GM21447 (cell line): ENCODE results near the gene TMPRSS4.
"Not testable (repeated sequence)": the region's sequence is repeated elsewhere in the genome, so short reads cannot be mapped to it uniquely, and the experiment has no call there.

ENCODE experiments used
- ATAC-seq: cut with Tn5 transposase; IDR thresholded peaks from one replicate; pipeline ENCODE4 v1.9.1; 2021; ENCODE audit not compliant: unreplicated experiment

The TMPRSS4 gene

DNA sequence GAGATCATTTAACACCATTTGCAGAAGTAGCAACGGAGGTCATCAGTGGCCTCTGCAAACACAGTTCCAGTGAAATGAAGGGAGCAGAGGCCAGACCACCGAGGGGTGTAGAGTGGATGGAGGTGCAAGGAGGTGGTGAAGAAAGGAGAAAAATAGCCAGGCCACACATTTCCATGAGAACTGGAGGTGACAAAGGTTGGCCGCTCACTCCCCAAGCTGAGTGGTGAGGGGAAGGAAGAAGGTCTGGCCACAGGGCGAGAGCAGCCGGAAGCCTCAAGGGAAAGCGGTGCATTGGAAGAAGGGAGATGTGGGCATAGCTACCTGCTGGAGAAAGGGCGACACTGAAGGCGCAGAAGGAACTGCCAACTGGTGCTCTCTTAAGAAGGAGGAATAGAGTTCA is 20.1 kb upstream of the TMPRSS4 start:
- no peak for ATAC-seq

DNA sequence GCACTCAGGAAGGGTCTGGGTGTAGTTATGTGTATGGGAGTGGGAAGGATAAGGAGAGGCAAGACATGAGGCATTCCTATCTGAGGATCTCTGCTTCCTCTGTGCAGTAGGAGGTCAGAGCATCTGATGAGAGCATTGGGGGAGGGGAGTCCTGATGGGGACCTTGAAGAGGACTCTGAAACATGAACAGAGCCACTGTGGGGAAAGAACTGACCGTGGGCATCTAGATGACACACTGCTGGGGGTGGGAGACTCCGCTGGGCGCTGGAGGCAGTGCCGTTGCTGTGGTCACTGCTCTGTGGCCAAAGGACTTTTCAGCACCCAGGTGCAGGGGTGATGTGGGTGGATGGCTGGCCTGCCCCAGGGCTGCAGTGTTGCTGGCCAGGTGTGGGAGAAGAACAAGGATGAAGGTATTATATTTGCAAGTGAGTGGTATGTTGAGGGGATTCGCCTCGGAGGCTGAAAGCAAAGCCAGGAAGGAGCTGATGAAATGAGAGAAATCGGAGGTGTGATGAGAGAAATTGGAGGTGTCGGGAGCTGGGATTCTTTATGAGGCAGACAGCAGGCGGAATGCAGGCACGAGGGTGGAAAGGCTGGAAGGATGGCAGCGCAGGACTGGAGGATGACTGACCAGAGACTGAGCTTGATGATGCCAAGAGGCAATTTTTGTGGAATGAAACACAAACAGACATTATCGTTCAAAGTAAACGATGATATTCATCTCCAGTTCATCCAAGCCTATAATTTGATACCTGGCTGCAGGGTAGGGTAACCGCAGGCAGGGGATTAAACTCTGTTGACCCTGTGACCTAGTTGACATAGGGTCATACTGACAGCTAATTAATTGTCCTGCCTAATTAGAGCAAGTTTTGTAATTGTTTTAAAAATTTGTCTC is 19.4 kb upstream of the TMPRSS4 start:
- ATAC-seq, result no peak

DNA sequence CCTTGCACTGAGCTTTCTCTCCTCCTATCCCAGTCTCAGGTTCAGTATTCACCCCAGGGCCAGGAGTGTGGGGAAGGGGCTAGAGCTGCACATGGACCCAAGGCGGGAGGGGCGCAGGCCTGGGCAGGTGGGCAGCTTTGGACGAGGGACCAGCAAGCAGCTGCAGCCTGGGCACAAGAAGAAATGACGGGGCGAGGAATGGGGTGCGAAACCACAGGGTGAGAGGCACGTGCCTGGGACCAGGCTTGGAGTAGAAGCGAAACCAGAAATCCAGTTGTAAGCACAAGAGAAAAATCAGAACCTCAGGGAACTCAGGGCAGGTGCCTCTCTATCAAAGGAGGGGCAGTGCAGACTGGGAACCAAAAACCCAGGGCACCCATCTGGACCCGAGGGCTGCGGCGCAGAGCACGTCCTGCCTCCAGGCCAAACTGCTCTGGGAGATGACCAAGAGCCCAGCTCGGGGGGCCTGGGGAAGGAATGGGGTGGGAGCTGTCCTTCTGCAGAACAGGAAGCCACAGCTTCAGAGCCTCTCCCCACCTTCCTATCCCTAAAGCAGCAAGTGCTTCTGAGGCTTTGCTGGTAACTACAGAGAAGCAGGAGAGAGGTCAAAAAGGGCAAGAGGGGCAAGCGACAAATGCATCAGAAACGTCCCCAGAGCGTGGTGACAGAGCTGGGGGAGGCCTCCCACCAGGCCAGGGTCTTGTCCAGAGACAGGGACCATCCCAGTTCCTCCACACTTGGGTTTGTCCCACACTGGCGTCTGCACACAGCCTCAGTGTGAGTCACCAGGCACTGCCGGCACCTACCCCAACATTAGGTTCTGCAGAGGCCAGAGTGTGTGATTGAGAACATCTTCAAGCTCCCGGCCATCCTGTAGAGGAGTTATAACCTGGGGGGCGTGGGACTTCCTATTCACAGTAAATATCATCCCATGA is 18.3 kb upstream of the TMPRSS4 start:
- ATAC-seq, result no peak

DNA sequence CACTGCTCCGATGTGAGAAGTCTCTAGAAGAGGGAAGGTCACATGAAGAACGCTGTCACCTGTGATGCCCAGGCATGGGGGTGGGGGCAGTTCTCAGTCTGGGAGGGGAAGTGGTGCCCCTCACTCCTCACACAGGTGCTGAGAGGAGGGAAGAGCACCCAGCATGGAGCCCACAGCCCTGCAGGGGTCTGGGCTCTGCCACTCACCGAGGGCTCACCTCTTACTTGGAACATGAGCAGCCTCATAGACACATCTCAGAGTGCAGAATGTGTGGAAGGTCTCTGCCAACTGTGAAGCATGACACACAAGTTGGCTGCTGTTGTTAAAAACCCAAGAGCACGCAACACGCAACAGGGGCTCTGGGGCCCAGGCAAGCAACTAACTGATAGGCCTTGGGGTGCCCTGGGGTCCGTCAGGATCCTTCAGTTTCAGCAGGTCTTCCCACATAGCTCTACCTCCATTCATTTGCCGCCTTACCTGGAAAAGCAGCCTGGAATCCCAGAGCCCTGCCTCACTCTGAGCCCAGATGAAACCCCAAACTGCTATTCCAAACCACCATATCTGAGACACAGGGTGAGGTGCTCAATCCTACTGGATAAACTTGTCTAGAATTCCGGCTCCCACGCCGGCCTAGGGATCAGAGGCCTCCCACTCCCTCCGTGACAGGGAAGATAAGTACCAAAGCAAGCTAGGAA is 17.5 kb upstream of the TMPRSS4 start:
- ATAC-seq, result no peak

DNA sequence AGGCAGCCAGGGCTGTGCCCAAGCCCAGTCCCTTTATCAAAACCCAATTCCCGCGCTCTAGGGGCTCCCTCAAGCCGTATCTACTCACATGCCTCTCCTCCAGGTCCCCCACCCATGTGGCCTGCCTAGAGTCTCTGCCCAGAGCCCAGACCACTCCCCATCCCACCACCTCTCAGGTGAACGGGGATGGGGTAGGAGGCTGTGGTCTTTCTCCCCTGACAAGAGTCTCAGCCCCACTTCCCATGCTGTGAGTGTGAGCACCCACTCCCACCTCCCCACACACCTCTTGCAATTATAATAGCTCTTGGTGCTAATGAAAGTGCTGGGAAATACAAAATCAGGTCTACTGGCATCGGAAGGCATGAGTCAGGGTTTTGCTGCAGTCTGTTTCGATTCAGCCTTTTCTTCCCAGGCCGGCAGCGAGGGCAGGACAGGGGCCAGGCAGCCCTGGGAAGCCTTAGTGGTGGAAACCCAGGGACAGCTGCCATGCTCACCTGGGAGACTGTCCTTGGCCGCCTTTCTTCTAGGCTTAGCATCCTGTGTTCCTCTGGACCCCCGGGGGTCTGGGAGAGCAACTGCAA is 16.7 kb upstream of the TMPRSS4 start:
- ATAC-seq, result no peak

DNA sequence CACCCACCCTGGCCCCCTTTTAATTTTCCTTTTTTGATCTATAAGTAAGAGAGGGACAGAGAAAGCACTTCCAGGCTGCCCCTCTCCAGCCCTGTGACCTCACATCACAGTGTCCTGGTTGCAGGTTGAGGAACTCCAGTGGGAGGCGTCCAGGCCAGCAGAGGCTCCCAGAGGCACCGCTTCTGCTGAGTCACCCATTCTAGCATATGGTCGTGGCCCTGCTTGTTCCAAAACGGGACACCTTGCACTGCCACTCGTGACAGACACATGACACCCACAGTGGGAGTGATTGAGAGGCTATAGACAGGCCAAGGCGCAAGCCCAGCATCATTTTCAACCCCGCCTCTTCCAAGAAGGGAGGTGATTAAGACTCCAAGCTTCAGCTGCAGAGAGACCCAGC is 16.0 kb upstream of the TMPRSS4 start:
- ATAC-seq, result no peak

DNA sequence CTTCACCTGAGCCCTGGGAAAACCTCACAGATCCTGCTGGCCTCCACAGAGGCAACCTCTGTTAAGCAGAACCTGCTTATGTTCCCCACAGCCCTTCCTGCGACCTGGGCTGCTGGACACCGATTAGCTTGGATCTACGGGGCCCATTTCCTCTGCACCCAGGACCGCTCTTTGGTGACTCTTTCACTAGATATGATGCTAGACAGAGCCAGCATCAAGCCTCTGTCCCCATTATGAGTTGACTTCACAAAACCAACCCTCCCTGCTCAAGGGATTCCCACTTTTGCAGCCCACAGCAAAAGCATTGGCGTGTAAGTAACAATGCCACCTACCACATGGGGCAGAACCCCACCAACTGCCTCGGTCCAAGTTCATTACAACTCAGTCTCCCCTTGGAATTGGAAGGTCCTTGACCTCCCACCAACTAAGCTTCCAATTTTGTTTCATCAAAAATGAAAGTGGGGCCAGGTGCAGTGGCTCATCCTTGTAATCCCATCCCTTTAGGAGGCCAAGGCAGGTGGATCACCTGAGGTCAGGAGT is 15.2 kb upstream of the TMPRSS4 start:
- ATAC-seq, result no peak

DNA sequence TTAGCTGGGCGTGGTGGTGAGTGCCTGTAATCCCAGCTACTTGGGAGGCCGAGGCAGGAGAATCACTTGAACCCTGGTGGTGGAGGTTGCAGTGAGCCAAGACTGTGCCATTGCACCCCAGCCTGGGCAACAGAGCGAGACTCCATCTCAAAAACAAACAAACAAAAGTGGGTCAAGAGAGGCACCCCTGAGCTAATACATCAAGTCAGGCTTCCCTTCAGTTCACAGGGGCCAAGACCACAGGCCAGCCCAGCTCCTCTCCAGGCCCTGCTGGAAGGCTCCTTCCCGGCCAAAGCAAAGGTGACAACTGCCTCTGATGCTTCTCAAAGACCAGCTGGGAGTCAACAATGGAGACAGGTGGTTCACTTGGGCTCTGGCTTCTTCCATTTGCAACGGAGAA is 14.7 kb upstream of the TMPRSS4 start:
- ATAC-seq, result not testable (repeated sequence)

DNA sequence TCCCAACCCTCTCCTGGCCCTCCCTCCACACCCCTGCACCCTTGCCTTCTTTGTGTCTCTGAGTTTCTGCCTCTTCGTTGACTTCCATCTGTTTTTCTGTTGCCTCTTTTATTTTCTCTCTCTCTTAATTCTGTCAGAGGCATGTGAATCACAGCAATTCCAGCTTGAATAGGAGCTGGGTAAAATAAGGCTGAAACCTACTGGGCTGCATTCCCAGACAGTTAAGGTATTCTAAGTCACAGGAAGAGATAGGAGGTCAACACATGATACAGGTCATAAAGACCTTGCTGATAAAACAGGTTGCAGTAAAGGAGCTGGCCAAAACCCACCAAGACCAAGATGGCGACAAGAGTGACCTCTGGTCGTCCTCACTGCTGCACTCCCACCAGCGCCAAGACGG is 14.2 kb upstream of the TMPRSS4 start:
- not testable (repeated sequence) for ATAC-seq

DNA sequence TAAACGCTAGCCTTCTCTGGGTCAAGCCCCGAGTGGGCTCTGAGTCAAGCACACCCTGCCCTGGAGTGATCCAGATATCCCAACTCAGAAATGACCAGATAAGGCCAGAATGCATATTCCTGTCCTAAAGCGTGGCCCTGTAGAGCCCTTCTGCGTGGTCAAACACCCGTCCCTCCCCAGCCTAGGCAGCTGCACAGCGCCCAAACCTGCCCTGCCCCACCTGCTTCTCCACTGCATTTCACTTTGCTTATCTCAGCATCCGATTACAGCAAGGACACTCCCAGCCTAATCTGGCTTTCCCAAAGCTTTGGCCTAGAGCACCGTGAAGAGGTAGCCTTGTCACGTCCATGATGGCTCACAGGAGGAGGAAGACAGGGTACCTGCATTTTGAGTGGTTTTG is 11.9 kb upstream of the TMPRSS4 start:
- no peak for ATAC-seq

DNA sequence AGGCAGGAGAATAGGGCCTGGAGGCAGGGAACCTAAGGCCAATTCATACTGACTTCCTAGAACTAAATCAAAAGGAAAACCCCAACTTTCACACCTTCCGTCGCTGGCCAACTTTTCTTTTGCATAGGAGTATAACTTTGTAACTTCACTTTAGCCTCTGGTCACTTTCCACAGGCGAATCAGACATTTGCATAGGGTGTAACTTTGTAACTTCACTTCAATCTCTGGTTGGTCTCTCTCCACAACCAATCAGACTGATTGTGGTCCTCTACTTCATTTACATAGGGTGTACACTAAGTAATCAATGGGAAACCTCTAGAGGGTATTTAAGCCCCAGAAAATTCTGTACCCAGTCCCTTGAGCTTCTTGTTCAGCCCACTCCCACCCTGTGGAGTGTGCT is 11.5 kb upstream of the TMPRSS4 start:
- ATAC-seq, result no peak

DNA sequence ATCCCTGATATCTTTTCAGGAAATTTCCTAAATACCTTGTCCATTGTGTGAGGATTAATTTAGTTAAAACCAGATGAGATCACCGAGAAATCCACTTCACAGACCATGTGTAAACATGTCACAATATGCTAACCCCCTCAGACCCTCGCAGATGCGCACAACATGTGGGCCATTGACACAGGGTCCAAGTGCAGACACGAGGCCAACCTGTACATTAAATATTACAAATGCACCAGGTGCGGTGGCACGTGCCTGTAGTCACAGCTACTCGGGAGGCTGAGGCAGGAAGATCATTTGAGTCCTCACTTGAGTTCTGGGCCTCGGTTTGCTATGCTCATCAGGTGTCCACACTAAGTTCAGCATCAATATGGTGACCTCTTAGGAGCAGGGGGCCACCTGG is 9.9 kb upstream of the TMPRSS4 start:
- no peak for ATAC-seq

DNA sequence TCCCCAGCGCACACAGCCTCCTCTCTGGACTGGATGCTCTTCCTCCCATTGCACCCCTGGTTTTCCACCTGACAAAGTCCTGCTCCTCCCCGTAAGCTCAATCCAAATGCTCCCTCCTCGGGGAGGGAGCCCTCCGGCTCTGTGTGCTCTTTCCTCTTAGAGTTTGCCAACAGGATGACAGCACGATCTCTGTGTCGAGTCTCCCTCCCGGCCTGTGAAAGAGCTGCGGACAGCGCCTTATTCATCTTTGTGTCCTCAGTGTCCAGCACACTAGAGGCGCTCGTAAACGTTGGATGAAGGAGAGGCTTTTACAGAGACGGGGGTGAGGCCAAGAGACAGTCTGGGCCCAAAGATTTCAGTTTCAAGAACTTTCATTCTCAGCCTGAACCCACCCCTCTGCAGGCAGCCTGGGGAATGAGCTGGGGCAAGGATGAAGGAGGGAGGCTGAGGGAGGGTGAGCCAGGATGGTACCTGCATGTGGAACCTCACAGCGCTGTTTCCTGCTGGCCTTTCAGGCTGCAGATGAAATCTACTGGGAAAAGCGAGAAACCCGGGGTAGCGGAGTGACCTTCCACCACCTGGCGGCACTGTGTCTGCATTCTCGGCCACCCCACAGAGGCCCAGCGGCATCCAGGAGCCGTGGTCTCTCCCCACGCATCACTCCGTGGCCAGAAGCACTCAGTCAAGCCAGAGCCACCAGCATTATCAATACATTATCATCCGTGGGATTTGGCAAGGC is 8.5 kb upstream of the TMPRSS4 start:
- no peak for ATAC-seq

DNA sequence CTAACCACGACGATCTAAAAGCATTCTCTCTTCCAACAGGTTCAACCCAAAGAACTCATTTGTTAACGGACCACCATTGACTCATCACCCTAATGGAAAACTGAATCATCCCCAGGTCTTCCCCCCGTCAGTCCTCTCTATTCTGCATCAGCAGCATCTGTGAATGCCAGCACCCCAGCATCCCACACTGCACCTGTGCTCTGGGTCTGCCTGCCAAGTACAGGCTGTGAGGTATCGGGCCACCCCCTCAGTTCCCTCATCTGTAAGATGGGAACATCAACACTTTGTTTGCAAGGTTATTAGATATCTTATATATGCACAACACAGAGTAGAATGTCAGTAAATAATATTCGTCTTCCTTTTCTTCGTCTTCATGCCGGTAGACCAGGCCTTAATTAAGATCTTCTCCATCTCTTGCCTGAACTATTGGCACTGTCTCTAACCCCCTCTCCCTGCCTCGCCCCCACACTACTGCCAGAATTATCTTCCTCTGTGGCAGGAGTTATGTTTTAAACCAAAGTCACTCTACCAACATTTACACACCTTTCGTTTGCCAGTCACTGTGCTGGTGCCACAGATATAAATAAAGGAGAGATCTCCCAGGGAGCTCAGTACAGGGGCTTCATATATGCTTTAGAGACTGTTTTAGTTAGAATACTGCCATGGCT is 7.8 kb upstream of the TMPRSS4 start:
- ATAC-seq, result no peak

DNA sequence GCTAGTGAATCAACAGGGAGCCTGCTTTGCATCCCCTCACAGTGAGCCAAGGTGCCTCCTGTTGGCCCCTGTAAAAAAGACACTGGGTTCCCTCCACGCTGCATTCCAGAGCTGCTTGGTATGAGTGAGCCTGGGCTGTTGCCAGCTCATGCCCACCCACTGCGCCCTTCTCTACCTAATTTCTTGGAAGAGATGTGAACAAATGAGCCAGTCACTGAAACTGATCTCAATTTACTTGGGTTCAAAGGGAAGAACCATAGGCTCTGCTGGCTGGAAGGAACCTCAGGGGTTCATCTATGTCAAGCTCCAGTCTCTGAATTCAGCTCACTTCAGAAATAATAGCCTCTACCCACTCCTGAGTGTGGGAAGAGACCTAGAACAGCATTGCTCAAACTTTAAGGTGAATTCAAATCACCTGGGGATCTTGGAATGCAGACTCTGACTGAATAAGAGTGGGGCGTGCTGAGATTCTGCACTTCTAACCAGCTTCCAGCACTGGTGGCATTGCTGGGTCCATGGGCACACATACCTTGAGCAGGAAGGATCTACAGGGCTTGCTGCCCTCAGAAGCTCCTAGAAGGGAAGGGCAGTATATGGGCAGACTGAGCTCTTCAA is 5.4 kb upstream of the TMPRSS4 start:
- no peak for ATAC-seq

DNA sequence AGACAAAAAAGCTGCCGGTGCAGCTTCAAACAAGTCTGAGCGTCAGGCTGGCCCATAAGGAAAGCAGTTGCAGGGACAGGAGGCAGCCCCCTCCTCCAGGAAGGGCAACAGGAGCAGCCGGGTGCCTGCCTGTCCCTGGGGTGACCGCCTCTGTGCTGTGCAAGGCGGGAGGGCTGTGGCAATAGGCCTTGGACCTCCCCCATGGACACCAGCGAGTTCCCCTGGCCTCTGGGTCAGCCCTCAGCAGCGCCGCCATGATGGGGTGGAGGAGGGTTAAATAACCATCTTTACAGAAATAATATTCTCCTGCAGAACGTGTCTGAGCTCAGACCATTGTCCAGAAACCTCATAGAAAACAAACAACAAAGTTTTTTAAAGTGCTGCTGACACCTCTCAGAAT is 3.3 kb upstream of the TMPRSS4 start:
- ATAC-seq, result no peak

DNA sequence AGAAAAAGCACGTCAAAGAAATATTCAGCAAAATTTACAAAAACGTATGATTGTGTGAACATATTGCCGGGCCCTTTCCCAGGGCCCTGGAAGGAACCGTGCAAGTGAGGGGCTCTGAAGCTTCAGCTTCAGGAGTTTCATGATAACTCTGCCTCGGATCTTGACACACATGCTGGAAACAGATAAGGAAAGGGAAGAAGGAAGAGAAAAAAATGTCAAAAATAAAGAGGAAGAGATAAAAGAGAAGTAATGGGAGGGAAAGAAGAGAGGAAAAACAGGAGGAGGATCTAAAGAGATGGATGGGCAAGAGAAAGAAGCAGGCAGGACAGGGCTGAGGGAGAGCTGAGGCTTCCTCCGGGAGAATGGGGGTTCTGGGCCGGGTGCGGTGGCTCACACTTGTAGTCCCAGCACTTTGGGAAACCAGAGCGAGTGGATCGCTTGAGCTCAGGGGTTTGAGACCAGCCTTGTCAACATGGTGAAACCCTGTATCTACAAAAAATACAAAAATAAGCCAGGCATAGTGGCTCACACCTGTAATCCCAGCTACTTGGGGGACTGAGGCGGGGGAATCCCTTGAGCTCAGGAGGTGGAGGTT is 2.7 kb upstream of the TMPRSS4 start:
- no peak for ATAC-seq

DNA sequence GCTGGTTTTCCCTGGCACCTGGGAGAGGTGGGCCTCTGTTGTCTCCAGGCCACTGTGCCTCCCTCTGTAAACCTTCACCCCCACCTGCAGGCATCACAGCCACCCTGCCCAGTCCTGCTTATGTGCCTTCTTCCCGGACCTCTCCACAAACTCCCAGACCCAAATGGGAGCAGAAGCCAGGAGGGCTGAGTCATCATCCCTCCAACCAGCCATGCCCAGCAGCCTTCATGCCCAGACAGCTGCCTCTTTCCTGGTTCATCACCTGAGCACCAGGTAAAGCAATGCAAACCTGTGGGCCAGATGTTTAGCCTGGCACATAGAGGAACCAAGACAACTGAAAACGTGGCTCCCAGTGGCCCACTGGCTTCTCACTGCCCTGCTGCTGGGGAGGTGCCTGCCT is 2.1 kb upstream of the TMPRSS4 start:
- no peak for ATAC-seq
